Gastrocnemius medialis (tissue), 4 donors: ENCODE results near the gene PYDC1. TPM values are rescaled to one million over a fixed set of nuclear protein-coding genes. Genes with fewer than 3 reads are reported as not detected.
"Not testable (repeated sequence)": the region's sequence is repeated elsewhere in the genome, so short reads cannot be mapped to it uniquely, and the experiment has no call there.

ENCODE experiments used
- ATAC-seq, 2 donors: fragments of 150-250 bp; one replicate each; pipeline ENCODE4 v1.9.1; 2016
- DNase-seq, 2 donors: peaks; one replicate each; pipeline ENCODE4 v3.0.0-alpha.2; 2019
- H3K27ac ChIP-seq, 4 donors: fragments of 200-600 bp; sonication (generic); 1 replicate in 1 of 4; 2 replicates in 3 of 4; pipeline ENCODE4 v1.5.1; 2016 to 2018; ENCODE audit warnings: mild to moderate bottlenecking in 2 of 4, moderate library complexity in 1 of 4
- H3K27me3 ChIP-seq, 3 donors: fragments of 200-600 bp; sonication (generic) in 2 of 3; 1 replicate in 1 of 3; 2 replicates in 2 of 3; pipeline versions ENCODE4 v1.5.1 to v1.6.0; 2016 to 2019; ENCODE audit warnings: mild to moderate bottlenecking in 1 of 3, moderate library complexity in 1 of 3
- H3K36me3 ChIP-seq, 2 donors: fragments of 200-600 bp; sonication (generic) in 1 of 2; one replicate each; pipeline ENCODE4 v1.5.1; 2017 to 2018
- H3K4me1 ChIP-seq, 2 donors: fragments of 200-600 bp; sonication (generic) in 1 of 2; one replicate each; pipeline ENCODE4 v1.5.1; 2016 to 2017; ENCODE audit warnings: mild to moderate bottlenecking in 2 of 2
- H3K4me3 ChIP-seq, 4 donors: fragments of 200-600 bp; sonication (generic) in 3 of 4; 1 replicate in 1 of 4; 2 replicates in 3 of 4; pipeline ENCODE4 v1.5.1; 2016 to 2019; ENCODE audit warnings: mild to moderate bottlenecking in 2 of 4
- H3K9me3 ChIP-seq, 3 donors: fragments of 200-600 bp; sonication (generic) in 2 of 3; 1 replicate in 1 of 3; 2 replicates in 2 of 3; pipeline ENCODE4 v1.5.1; 2016 to 2019
- CTCF ChIP-seq, 5 experiments: fragments of 450-650 bp in 3 of 5; fragments of 200-600 bp in 2 of 5; sonication (generic) in 2 of 5; IDR thresholded peaks in 4 of 5; conservative IDR thresholded peaks in 1 of 5; 1 replicate in 4 of 5; 2 replicates in 1 of 5; pipeline ENCODE4 v1.5.1; 2016 to 2019; ENCODE audit warnings: antibody characterized with exemption in 5 of 5, mild to moderate bottlenecking in 3 of 5, moderate library complexity in 3 of 5
- POLR2A ChIP-seq, 2 donors: fragments of 450-650 bp; IDR thresholded peaks; one replicate each; pipeline ENCODE4 v1.6.1; 2017; ENCODE audit warnings: antibody characterized with exemption in 2 of 2, mild to moderate bottlenecking in 2 of 2, moderate library complexity in 2 of 2
- in situ Hi-C, 4 donors: fragments of 200-750 bp; cut with MboI; loops; one replicate each; pipeline versions ENCODE4 v1.15.0 to v1.8.0; 2017; ENCODE audit warnings: low sequenced_read_pairs in 4 of 4
- intact Hi-C: fragments of 100-400 bp; cut with DNase I; formaldehyde crosslinking; loops from one replicate; pipeline ENCODE4 v1.15.1; 2023; ENCODE audit warnings: low total_unique reads
- total RNA-seq, 4 donors: library from RNA; depleted of rRNA; stranded (reverse); fragments of >200 nt; gene quantifications; one replicate each; pipeline versions ENCODE4 v1.1.0 to v1.2.3, GENCODE V29; 2016

The PYDC1 gene
- total RNA-seq, 4 donors from 2014 or later: not detected

DNA sequence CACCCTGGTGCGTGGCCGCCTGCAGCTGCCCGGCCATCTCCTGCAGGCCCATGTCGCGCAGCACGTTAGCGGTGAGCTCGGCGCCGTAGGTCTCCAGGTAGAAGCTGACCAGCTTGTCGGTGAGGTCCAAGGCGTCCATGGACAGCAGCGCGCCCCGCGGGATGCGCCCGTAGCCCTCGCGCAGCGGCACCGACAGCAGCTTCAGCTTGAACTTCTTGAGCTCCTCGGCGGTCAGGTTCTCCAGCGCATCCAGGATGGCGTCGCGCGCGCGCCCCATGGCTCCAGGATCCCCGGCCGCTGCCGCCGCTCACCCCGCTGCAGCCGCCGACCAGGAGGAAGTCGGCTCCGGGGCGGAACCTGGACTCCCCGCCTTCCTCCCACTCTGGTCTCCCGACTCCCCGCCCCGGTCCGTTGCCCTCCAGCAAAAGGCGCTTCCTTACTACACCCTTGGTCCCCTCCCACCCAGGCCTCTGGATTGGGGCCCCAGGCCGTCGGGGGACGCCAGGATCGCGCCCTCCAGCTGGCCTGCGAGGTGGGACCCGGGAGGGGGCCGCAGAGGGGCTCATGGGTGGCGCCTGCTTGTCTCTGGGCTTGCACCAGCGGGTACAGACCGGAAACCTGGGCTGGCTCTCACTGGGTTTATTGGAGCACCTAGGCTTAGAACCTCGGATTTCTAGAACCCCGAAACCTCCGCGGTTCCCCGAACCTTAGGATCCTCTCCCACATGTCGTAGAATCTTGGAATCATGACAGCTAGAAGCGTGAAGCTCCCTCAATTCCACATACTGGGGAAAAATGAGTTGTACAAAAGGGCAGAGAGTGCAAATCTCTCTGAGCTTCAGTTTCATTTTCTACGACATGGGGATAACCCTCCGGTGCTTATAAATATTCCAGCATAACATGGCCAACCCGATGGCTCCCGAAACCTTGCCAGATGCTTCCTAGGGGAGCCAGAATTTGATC lies 14.2 kb downstream of the PYDC1 start, which contains the start of gene PYCARD:
Gene PYCARD, minus strand, starts transcription at position 347 of the 962 bp plus-strand sequence. Its CDS starts 70 bp downstream, at position 277.
- peak; percentile 22 to 43 for ATAC-seq
- H3K27ac ChIP-seq: peak within 1 kb of the TSS; percentile 42 to 67 (median 53)
- no peaks in the 10 kb centered on the region for H3K27me3 ChIP-seq
- intact Hi-C loops (no loop called here), in situ Hi-C loops (loop anchor here in 1 of 4 donors (25.0 kb wide), 1 partner anchor 210 kb away; no protein-coding TSS in a partner anchor)
- H3K9me3 ChIP-seq: no peaks in the 10 kb centered on the region
- peak within 1 kb of the TSS; percentile 59 to 77 (median 62) for H3K4me3 ChIP-seq
- peaks cover 0 to 6% of the 10 kb centered on the region in 2 donors for H3K36me3 ChIP-seq
- peaks cover 9 to 16% of the 10 kb centered on the region in 2 donors for H3K4me1 ChIP-seq
- no peak for TF ChIP-seq POLR2A (IDR thresholded peaks at IDR 0.05)
- no peak for TF ChIP-seq CTCF (IDR thresholded peaks at IDR 0.05 in 4 of 5, conservative IDR thresholded peaks at IDR 0.05 in 1 of 5)
- DNase-seq: no peak

- Histone ChIP-seq H3K9me3 (no peaks in the 10 kb centered on the region), H3K4me3 (peak overlapping the region; percentile 59 to 77 (median 62)), H3K4me1 (peaks cover 9 to 16% of the 10 kb centered on the region in 2 donors), H3K36me3 (peaks cover 0 to 8% of the 10 kb centered on the region in 2 donors), H3K27ac (peak overlapping the region in 2 of 4 donors; percentile 51 to 67), H3K27me3 (no peaks in the 10 kb centered on the region)
- DNase-seq (no peak), ATAC-seq (peak in 1 of 2 donors; percentile 42)
- TF ChIP-seq POLR2A (IDR thresholded peaks at IDR 0.05) (no peak), CTCF (IDR thresholded peaks at IDR 0.05 in 4 of 5, conservative IDR thresholded peaks at IDR 0.05 in 1 of 5) (no peak)
- intact Hi-C loops (no loop called here), in situ Hi-C loops (loop anchor here in 1 of 4 donors (25.0 kb wide), 1 partner anchor 211 kb away; no protein-coding TSS in a partner anchor)
These were observed 15.1 kb downstream of the PYDC1 start for GRCh38 chr16:31201582-31202413.

DNA sequence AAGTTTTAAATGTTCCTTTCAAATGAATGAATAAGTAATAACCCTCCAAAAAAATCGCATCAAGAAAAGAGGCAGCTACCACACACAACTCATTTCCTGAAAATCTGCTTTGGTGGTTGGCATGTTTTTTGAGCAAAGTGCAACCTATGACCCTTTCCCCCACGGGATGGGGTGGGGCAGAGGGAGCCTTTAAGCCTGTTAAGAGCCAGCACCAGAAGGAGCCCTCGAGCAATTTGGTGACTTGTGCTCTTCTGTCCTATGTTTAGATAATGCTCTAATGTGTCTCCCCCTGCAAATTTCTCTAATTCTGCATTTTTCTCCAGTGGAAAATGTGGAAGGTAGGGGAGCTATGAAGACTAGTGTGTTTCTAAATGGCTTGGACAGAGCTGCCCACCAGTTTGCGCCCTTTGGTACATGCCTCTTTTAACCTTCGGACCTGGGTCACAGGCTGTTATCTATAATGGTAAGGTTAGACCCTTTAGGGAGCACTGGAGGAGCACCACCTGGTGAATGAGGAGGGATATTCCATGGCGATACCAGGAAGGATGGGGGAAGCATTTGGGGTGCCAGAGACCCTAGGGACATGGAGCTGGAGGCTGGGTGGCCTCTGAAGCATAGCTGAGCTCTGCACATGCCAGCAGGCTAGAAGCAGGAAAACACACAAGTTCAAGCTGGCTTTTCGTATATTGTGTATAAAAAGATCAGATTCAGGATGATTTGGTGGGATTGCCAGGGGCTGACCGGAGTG lies 15.9 kb downstream of the PYDC1 start:
- TF ChIP-seq POLR2A (IDR thresholded peaks at IDR 0.05): no peak
- TF ChIP-seq CTCF (IDR thresholded peaks at IDR 0.05 in 4 of 5, conservative IDR thresholded peaks at IDR 0.05 in 1 of 5): no peak
- intact Hi-C loops (no loop called here), in situ Hi-C loops (loop anchor here in 1 of 4 donors (25.0 kb wide), 1 partner anchor 211 kb away; no protein-coding TSS in a partner anchor)
- Histone ChIP-seq H3K36me3 (peaks cover 0 to 16% of the 10 kb centered on the region in 2 donors), H3K27me3 (no peaks in the 10 kb centered on the region), H3K9me3 (no peaks in the 10 kb centered on the region), H3K4me1 (peaks cover 9 to 16% of the 10 kb centered on the region in 2 donors), H3K4me3 (peak overlapping the region in 1 of 4 donors; percentile 59), H3K27ac (no peak overlapping the region)
- ATAC-seq: no peak
- no peak for DNase-seq

GRCh38 chr16:31200111-31200510 lies 16.8 kb downstream of the PYDC1 start:
- ATAC-seq, H3K27ac ChIP-seq, DNase-seq, H3K4me3 ChIP-seq, H3K9me3 ChIP-seq, H3K27me3 ChIP-seq, intact Hi-C loops: not testable (repeated sequence)
- Histone ChIP-seq H3K4me1 (peaks cover 9 to 16% of the 10 kb centered on the region in 2 donors), H3K36me3 (peaks cover 0 to 25% of the 10 kb centered on the region in 2 donors)
- in situ Hi-C loops: loop anchor here in 1 of 4 donors (25.0 kb wide), 1 partner anchor 212 kb away; no protein-coding TSS in a partner anchor
